HepG2 (cell line): ENCODE data around the gene LRRN2. TPM values are rescaled to one million over a fixed set of nuclear protein-coding genes. Genes with fewer than 3 reads are reported as not detected.

Experiments
- ATAC-seq: fragments of 200-7000 bp; cut with Tn5 transposase; 3 replicates; pipeline ENCODE4 v1.9.1; 2020; ENCODE audit warnings: mild to moderate bottlenecking, moderate library complexity
- BruUV-seq: library from RNA; stranded (reverse); fragments of 400-500 nt; replicated peaks from 2 replicates; lab custom pipeline; 2021; lab: Mats Ljungman, UMichigan
- CTCF ChIA-PET: fragments of 300-600 bp; formaldehyde crosslinking; extraction: SDS; loops from one replicate; lab custom pipeline; 2021; ENCODE audit warnings: low total read pairs, inconsistent platforms, low intra/inter-chr PET ratio; lab: Yijun Ruan, JAX
- POLR2A ChIA-PET: fragments of 350-600 bp; sonication (Branson Sonifier 250); formaldehyde crosslinking; loops from one replicate; lab custom pipeline; 2020; ENCODE audit warnings: antibody characterized with exemption, inconsistent platforms; lab: Yijun Ruan, JAX
- DNase-seq: peaks from one replicate; pipeline ENCODE4 v3.0.0-alpha.2; 2015; ENCODE audit warnings: low spot score
- FAIRE-seq: peaks from 3 replicates; lab custom pipeline; 2011; peaks lifted over from hg19 to GRCh38; lab: Jason Lieb, UNC
- H2AFZ ChIP-seq: one replicate; pipeline ENCODE4 v1.6.1; 2011; ENCODE audit warnings: low read length, inconsistent platforms
- H3K27ac ChIP-seq: fragments of 300-600 bp; 3 replicates; pipeline ENCODE4 v1.8.0; 2011; ENCODE audit warnings: mixed run types, mild to moderate bottlenecking, mixed read lengths, low read length, inconsistent platforms; ENCODE audit not compliant: insufficient read depth; ENCODE audit errors: extremely low read length
- H3K27me3 ChIP-seq, 2 experiments: fragments of 200-600 bp in 1 of 2; 2 replicates in 1 of 2; 3 replicates in 1 of 2; pipeline versions ENCODE4 v1.6.0 to v1.8.0; 2011; ENCODE audit warnings: low read length in 2 of 2, mild to moderate bottlenecking in 2 of 2, moderate library complexity in 2 of 2, inconsistent platforms in 1 of 2; ENCODE audit not compliant: insufficient read depth in 2 of 2, control insufficient read depth in 1 of 2
- H3K36me3 ChIP-seq, 2 experiments: fragments of 200-600 bp in 1 of 2; replicated peaks in 1 of 2; 2 replicates in 1 of 2; 3 replicates in 1 of 2; pipeline versions ENCODE4 v1.5.1 to v1.8.0; 2011; ENCODE audit warnings: low read length in 2 of 2, inconsistent platforms in 1 of 2; ENCODE audit not compliant: insufficient read depth in 2 of 2, control insufficient read depth in 1 of 2
- H3K4me1 ChIP-seq: 2 replicates; pipeline ENCODE4 v1.5.1; 2012; ENCODE audit warnings: low read length, inconsistent platforms; ENCODE audit not compliant: insufficient read depth
- H3K4me2 ChIP-seq: 2 replicates; pipeline ENCODE4 v1.6.0; 2011; ENCODE audit warnings: low read depth, low read length, inconsistent platforms
- H3K4me3 ChIP-seq, 3 experiments: fragments of 200-600 bp in 1 of 3; sonication (generic), shearing (Covaris generic) in 1 of 3; replicated peaks in 1 of 3; 2 replicates each; pipeline ENCODE4 v1.5.1; 2011 to 2016; ENCODE audit warnings: low read length in 3 of 3, inconsistent platforms in 2 of 3, low read depth in 2 of 3, mild to moderate bottlenecking in 2 of 3, control low read depth in 1 of 3, mixed read lengths in 1 of 3; ENCODE audit not compliant: insufficient read depth in 1 of 3
- H3K79me2 ChIP-seq: one replicate; pipeline ENCODE4 v1.6.1; 2011; ENCODE audit warnings: low read length, inconsistent platforms; ENCODE audit not compliant: insufficient read depth
- H3K9ac ChIP-seq: 2 replicates; pipeline ENCODE4 v1.6.0; 2011; ENCODE audit warnings: mild to moderate bottlenecking, low read depth, low read length, inconsistent platforms; ENCODE audit not compliant: insufficient read depth
- H3K9me3 ChIP-seq: 2 replicates; pipeline ENCODE4 v1.5.1; 2012; ENCODE audit warnings: mild to moderate bottlenecking, low read length
- H4K20me1 ChIP-seq: 2 replicates; pipeline ENCODE4 v1.6.0; 2011; ENCODE audit warnings: inconsistent platforms, mild to moderate bottlenecking, low read length, moderate library complexity; ENCODE audit not compliant: insufficient read depth
- HMGA1 ChIP-seq: sonication (generic); formaldehyde crosslinking; conservative IDR thresholded peaks from 2 replicates; pipeline ENCODE4 v1.4.0; 2020; ENCODE audit warnings: missing genetic modification reagents
- MAZ ChIP-seq, 2 experiments: sonication (generic) in 1 of 2; formaldehyde crosslinking in 1 of 2; IDR thresholded peaks; 2 replicates each; pipeline versions ENCODE4 v1.5.0 to v1.6.1; 2012 to 2020; ENCODE audit warnings: low read depth in 2 of 2, mild to moderate bottlenecking in 2 of 2, borderline replicate concordance in 1 of 2, improper control_type of control experiment in 1 of 2, low read length in 1 of 2, missing genetic modification reagents in 1 of 2, moderate library complexity in 1 of 2
- NCOA2 ChIP-seq: sonication (generic); formaldehyde crosslinking; IDR thresholded peaks from 2 replicates; pipeline ENCODE4 v1.8.0; 2022; ENCODE audit warnings: inconsistent platforms
- POLR2A ChIP-seq, 2 experiments: IDR thresholded peaks; 2 replicates each; pipeline ENCODE4 v1.6.1; 2011; ENCODE audit warnings: low read depth in 2 of 2, low read length in 2 of 2, mild to moderate bottlenecking in 1 of 2, moderate library complexity in 1 of 2; ENCODE audit not compliant: insufficient read depth in 1 of 2
- SMAD1 ChIP-seq: sonication (generic); formaldehyde crosslinking; IDR thresholded peaks from 2 replicates; pipeline ENCODE4 v1.4.0; 2020; ENCODE audit warnings: missing genetic modification reagents, low read depth, mild to moderate bottlenecking, borderline replicate concordance
- TEF ChIP-seq: sonication (generic); formaldehyde crosslinking; IDR thresholded peaks from 2 replicates; pipeline ENCODE4 v1.5.0; 2020; ENCODE audit warnings: missing genetic modification reagents
- ZBTB46 ChIP-seq: sonication (generic); formaldehyde crosslinking; IDR thresholded peaks from 2 replicates; pipeline ENCODE4 v1.4.0; 2020; ENCODE audit warnings: mild to moderate bottlenecking, missing genetic modification reagents, borderline replicate concordance
- ZNF768 ChIP-seq: sonication (generic); formaldehyde crosslinking; IDR thresholded peaks from 2 replicates; pipeline ENCODE4 v1.4.0; 2020; ENCODE audit warnings: missing genetic modification reagents
- WGBS: methylation state at CpG from one replicate; pipeline ENCODE4 v1.1.6; 2017; ENCODE audit warnings: low lambda C conversion rate; 5-methylcytosine and 5-hydroxymethylcytosine counted together
- in situ Hi-C: cut with HindIII; loops from 2 replicates; pipeline ENCODE4 v1.10.0; 2017; ENCODE audit warnings: low pct_unique_long_range_greater_than_20kb; ENCODE audit not compliant: extremely low pct_ligation_motif_present
- intact Hi-C: fragments of 100-400 bp; cut with micrococcal nuclease; formaldehyde crosslinking; loops from one replicate; pipeline ENCODE4 v1.10.0; 2022; ENCODE audit not compliant: unreplicated experiment
- polyA plus RNA-seq, 8 experiments: library from polyadenylated mRNA; depleted of rRNA in 3 of 8; stranded (reverse) in 7 of 8; unstranded in 1 of 8; fragments of >200 nt; fragmentation: Illumina TruSeq in 4 of 8; extraction: Trizol in 4 of 8; gene quantifications; 2 replicates each; pipeline versions ENCODE4 v1.2.1 to v1.2.3, GENCODE V29; 2011 to 2016; ENCODE audit warnings: low read depth in 4 of 8, missing spikeins in 1 of 8, mixed read lengths in 1 of 8; ENCODE audit not compliant: insufficient read depth in 1 of 8
- total RNA-seq, 5 experiments: library from RNA; depleted of rRNA; stranded (reverse); fragments of >200 nt; fragmentation: Illumina TruSeq; extraction: Trizol; gene quantifications; 2 replicates each; pipeline ENCODE4 v1.2.3, GENCODE V29; 2016; ENCODE audit warnings: low read depth in 1 of 5

Gene LRRN2
- total and polyA plus RNA-seq, 2 of the 13 experiments (the other 11 are each of a cell fraction or from before 2014, with no cell fraction given), result not detected

GRCh38 chr1:204711103-204711946 lies 25.8 kb upstream of the LRRN2 start:
- TF ChIP-seq ZNF768 (CRISPR knock-in tag), result peak; percentile 86; the same call in 1 of the 2 replicates
- TF ChIP-seq POLR2A (IDR thresholded peaks at IDR 0.05; ENCODE audit: insufficient read depth in 1 of 2, low read depth in 2 of 2, low read length in 2 of 2), result no peak
- Histone ChIP-seq H3K27me3 (peaks cover 0 to 7% of the 10 kb centered on the region in 2 experiments; a peak in 3 of 5 replicates), H3K4me3 (no peak overlapping the region), H3K9me3 (no peaks in the 10 kb centered on the region), H3K79me2 (no peaks in the 10 kb centered on the region), H3K27ac (no peak overlapping the region), H3K4me1 (peaks cover 20% of the 10 kb centered on the region), H3K36me3 (no peaks in the 10 kb centered on the region), H3K4me2 (no peak overlapping the region), H4K20me1 (no peaks in the 10 kb centered on the region), H2AFZ (no peak overlapping the region), H3K9ac (no peak overlapping the region)
- intact Hi-C loops, result no loop called here
- ChIA-PET POLR2A (no interaction called here), CTCF (no interaction called here)
- DNase-seq (no peak), ATAC-seq (peak; percentile 60), FAIRE-seq (no peak)
- in situ Hi-C loops, result no loop called here
- BruUV-seq, result no TSS peak
- 33% methylated on average over 14 of the region's 16 CpGs for WGBS

GRCh38 chr1:204709960-204710912 lies 24.7 kb upstream of the LRRN2 start:
- Histone ChIP-seq H3K4me2 (no peak overlapping the region), H3K27me3 (peaks cover 0 to 9% of the 10 kb centered on the region in 2 experiments; a peak in 2 of 5 replicates), H3K4me3 (no peak overlapping the region), H4K20me1 (no peaks in the 10 kb centered on the region), H2AFZ (no peak overlapping the region), H3K9me3 (no peaks in the 10 kb centered on the region), H3K9ac (no peak overlapping the region), H3K36me3 (no peaks in the 10 kb centered on the region), H3K79me2 (no peaks in the 10 kb centered on the region), H3K27ac (no peak overlapping the region), H3K4me1 (peaks cover 11% of the 10 kb centered on the region)
- CTCF ChIA-PET, result no interaction called here
- ATAC-seq, result no peak
- in situ Hi-C loops (no loop called here), intact Hi-C loops (no loop called here)
- 30% methylated on average over 9 of the region's 11 CpGs for WGBS
- POLR2A ChIA-PET, result no interaction called here
- no peak for FAIRE-seq
- DNase-seq, result no peak
- no TSS peak for BruUV-seq
- TF ChIP-seq TEF (CRISPR knock-in tag), result no peak
- no peak for TF ChIP-seq MAZ (IDR thresholded peaks at IDR 0.05; ENCODE audit: borderline replicate concordance, low read depth, low read length)
- no peak for TF ChIP-seq MAZ (CRISPR knock-in tag; IDR thresholded peaks at IDR 0.05; ENCODE audit: low read depth)
- no peak for TF ChIP-seq HMGA1 (CRISPR knock-in tag)
- no peak for TF ChIP-seq SMAD1 (CRISPR knock-in tag)
- TF ChIP-seq ZBTB46 (CRISPR knock-in tag), result no peak
- TF ChIP-seq NCOA2 (CRISPR knock-in tag), result no peak
